Thymus (tissue), 14 donors: Measurements from ENCODE around the gene FIP1L1. TPM values are rescaled to one million over a fixed set of nuclear protein-coding genes. Genes with fewer than 3 reads are reported as not detected.
"Not testable (repeated sequence)": the region's sequence is repeated elsewhere in the genome, so short reads cannot be mapped to it uniquely, and the experiment has no call there.

Experiments
- DNase-seq, 9 donors: peaks; one replicate each; pipeline ENCODE4 v3.0.0-alpha.2; 2013; ENCODE audit warnings: low spot score in 9 of 9, low read depth in 6 of 9, missing footprints in 1 of 9
- H3K27ac ChIP-seq, 2 donors: one replicate each; pipeline ENCODE4 v1.5.1; 2013; ENCODE audit warnings: control low read depth in 1 of 2, low read depth in 1 of 2, low read length in 1 of 2, mild to moderate bottlenecking in 1 of 2, moderate library complexity in 1 of 2
- H3K27me3 ChIP-seq, 2 donors: one replicate each; pipeline ENCODE4 v1.5.1; 2013; ENCODE audit warnings: low read length in 1 of 2; ENCODE audit not compliant: control insufficient read depth in 2 of 2, insufficient read depth in 1 of 2
- H3K36me3 ChIP-seq, 2 donors: one replicate each; pipeline ENCODE4 v1.5.1; 2013; ENCODE audit warnings: low read length in 1 of 2, mild to moderate bottlenecking in 1 of 2, moderate library complexity in 1 of 2; ENCODE audit not compliant: control insufficient read depth in 2 of 2, insufficient read depth in 2 of 2
- H3K4me1 ChIP-seq, 2 donors: one replicate each; pipeline ENCODE4 v1.5.1; 2013; ENCODE audit warnings: low read length in 2 of 2; ENCODE audit not compliant: control insufficient read depth in 2 of 2, insufficient read depth in 2 of 2
- H3K4me3 ChIP-seq, 2 donors: one replicate each; pipeline ENCODE4 v1.5.1; 2013; ENCODE audit warnings: low read length in 2 of 2, control low read depth in 1 of 2, mild to moderate bottlenecking in 1 of 2
- H3K9me3 ChIP-seq, 2 donors: one replicate each; pipeline ENCODE4 v1.5.1; 2013; ENCODE audit warnings: low read length in 1 of 2, mild to moderate bottlenecking in 1 of 2; ENCODE audit not compliant: control insufficient read depth in 2 of 2, insufficient read depth in 1 of 2
- WGBS: extraction: QIAGEN DNeasy Blood & Tissue Kit; methylation state at CpG from one replicate; pipeline ENCODE4 v1.1.7; 2013; 5-methylcytosine and 5-hydroxymethylcytosine counted together
- long read RNA-seq, 10 donors: transcript quantifications; one replicate each; lab custom pipeline, GENCODE V29; 2026
- polyA plus RNA-seq: library from polyadenylated mRNA; stranded (reverse); fragments of 200-250 nt; gene quantifications from one replicate; pipeline ENCODE4 v1.2.3, GENCODE V29; 2013
- total RNA-seq: library from RNA; stranded (reverse); fragments of 120-200 nt; gene quantifications from one replicate; pipeline ENCODE4 v1.2.4, GENCODE V29; 2013
- donor health status: healthy.

Gene FIP1L1
- 66.4 TPM for total RNA-seq
- polyA plus RNA-seq, result 68.0 TPM
- long read RNA-seq, donor 1, partial matches to known transcripts, result 0 of 2 reads
- long read RNA-seq, donor 1, other reads (novel, unspliced or antisense), result 0 of 2 reads
- long read RNA-seq, donor 2, result 0 reads
- long read RNA-seq, donor 3, partial matches to known transcripts, result 23 of 40 reads
- long read RNA-seq, donor 3, other reads (novel, unspliced or antisense), result 6 of 40 reads
- long read RNA-seq, donor 4, partial matches to known transcripts, result 12 of 15 reads
- long read RNA-seq, donor 4, other reads (novel, unspliced or antisense), result 0 of 15 reads
- long read RNA-seq, donor 5, partial matches to known transcripts, result 32 of 39 reads
- long read RNA-seq, donor 5, other reads (novel, unspliced or antisense), result 0 of 39 reads
- long read RNA-seq, donor 6, partial matches to known transcripts, result 0 of 10 reads
- long read RNA-seq, donor 6, other reads (novel, unspliced or antisense), result 5 of 10 reads
- long read RNA-seq, donor 7, partial matches to known transcripts, result 5 of 12 reads
- long read RNA-seq, donor 7, other reads (novel, unspliced or antisense), result 0 of 12 reads
- long read RNA-seq, donor 8, result 0 reads
- long read RNA-seq, donor 9, partial matches to known transcripts, result 0 of 3 reads
- long read RNA-seq, donor 9, other reads (novel, unspliced or antisense), result 0 of 3 reads
- long read RNA-seq, donor 10, partial matches to known transcripts, result 0 of 6 reads
- long read RNA-seq, donor 10, other reads (novel, unspliced or antisense), result 0 of 6 reads

GRCh38 chr4:53377319-53378170 is at the start of gene FIP1L1:
FIP1L1 (plus strand) TSS chr4:53377641; CDS start chr4:53377839, 198 bp downstream.
- under 1% methylated on average over 85 of the region's 85 CpGs for WGBS
- Histone ChIP-seq H3K4me3 (peak within 1 kb of the TSS; percentile 85 to 92), H3K4me1 (peaks cover 2 to 4% of the 10 kb centered on the region in 2 donors), H3K9me3 (peaks cover 0 to 3% of the 10 kb centered on the region in 2 donors), H3K27me3 (no peaks in the 10 kb centered on the region), H3K27ac (peak within 1 kb of the TSS; percentile 91 to 97), H3K36me3 (peaks cover 0 to 2% of the 10 kb centered on the region in 2 donors)
- DNase-seq, result peak; percentile 84 to 98 (median 94)

- not testable (repeated sequence) for DNase-seq, H3K36me3 ChIP-seq, H3K9me3 ChIP-seq, H3K27me3 ChIP-seq, H3K4me3 ChIP-seq, H3K4me1 ChIP-seq, H3K27ac ChIP-seq
- 99% methylated on average over 6 of the region's 6 CpGs for WGBS
Measured at GRCh38 chr4:53334916-53335315, 42.5 kb upstream of the FIP1L1 start.

GRCh38 chr4:53340145-53340544 is 37.3 kb upstream of the FIP1L1 start:
- not testable (repeated sequence) for H3K9me3 ChIP-seq, DNase-seq, H3K27ac ChIP-seq, H3K4me3 ChIP-seq, H3K4me1 ChIP-seq, H3K36me3 ChIP-seq, H3K27me3 ChIP-seq
- 99% methylated on average over 12 of the region's 12 CpGs for WGBS

GRCh38 chr4:53346392-53346791 is 31.0 kb upstream of the FIP1L1 start:
- not testable (repeated sequence) for H3K27ac ChIP-seq, H3K27me3 ChIP-seq, H3K9me3 ChIP-seq, DNase-seq, H3K4me1 ChIP-seq, H3K4me3 ChIP-seq
- peaks cover 4 to 13% of the 10 kb centered on the region in 2 donors for H3K36me3 ChIP-seq
- WGBS, result 99% methylated on average over 2 of the region's 2 CpGs

GRCh38 chr4:53346920-53347852 is 30.3 kb upstream of the FIP1L1 start:
- Histone ChIP-seq H3K27ac (no peak overlapping the region), H3K4me3 (no peak overlapping the region), H3K36me3 (peaks cover 4 to 13% of the 10 kb centered on the region in 2 donors), H3K9me3 (no peaks in the 10 kb centered on the region), H3K4me1 (no peaks in the 10 kb centered on the region), H3K27me3 (no peaks in the 10 kb centered on the region)
- WGBS, result 96% methylated on average over 5 of the region's 5 CpGs
- DNase-seq, result no peak

GRCh38 chr4:53348046-53348445 is 29.4 kb upstream of the FIP1L1 start:
- H3K27ac ChIP-seq, result no peak overlapping the region
- DNase-seq, result no peak
- peaks cover 4 to 13% of the 10 kb centered on the region in 2 donors for H3K36me3 ChIP-seq
- H3K4me3 ChIP-seq, result no peak overlapping the region
- 97% methylated on average over 1 of the region's 1 CpG for WGBS
- H3K9me3 ChIP-seq, result no peaks in the 10 kb centered on the region
- no peaks in the 10 kb centered on the region for H3K27me3 ChIP-seq
- H3K4me1 ChIP-seq, result no peaks in the 10 kb centered on the region

- WGBS, result 97% methylated on average over 4 of the region's 4 CpGs
- no peaks in the 10 kb centered on the region for H3K27me3 ChIP-seq
Measured at GRCh38 chr4:53349091-53349491, 28.4 kb upstream of the FIP1L1 start.

GRCh38 chr4:53354012-53354722 is 23.3 kb upstream of the FIP1L1 start:
- Histone ChIP-seq H3K9me3 (no peaks in the 10 kb centered on the region), H3K4me1 (no peaks in the 10 kb centered on the region), H3K27ac (no peak overlapping the region), H3K36me3 (peaks cover 7 to 16% of the 10 kb centered on the region in 2 donors), H3K4me3 (no peak overlapping the region), H3K27me3 (no peaks in the 10 kb centered on the region)
- 96% methylated on average over 32 of the region's 32 CpGs for WGBS
- no peak for DNase-seq

More at GRCh38 chr4:53349091-53349491, 28.4 kb upstream of the FIP1L1 start:
- Histone ChIP-seq H3K27ac (no peak overlapping the region), H3K9me3 (no peaks in the 10 kb centered on the region), H3K36me3 (peaks cover 4 to 16% of the 10 kb centered on the region in 2 donors), H3K4me3 (no peak overlapping the region), H3K4me1 (no peaks in the 10 kb centered on the region)
- DNase-seq, result no peak
